ACC112 (cell line): ENCODE data around the gene TNFRSF18.
"Not testable (repeated sequence)": the region's sequence is repeated elsewhere in the genome, so short reads cannot be mapped to it uniquely, and the experiment has no call there.

ENCODE experiments used
- H2AFZ ChIP-seq: fragments of 200-600 bp; sonication (generic); one replicate; pipeline ENCODE4 v1.6.0; 2017; ENCODE audit warnings: antibody characterized with exemption, low read length; ENCODE audit not compliant: unreplicated experiment
- H3K27ac ChIP-seq: fragments of 200-600 bp; sonication (generic); 2 replicates; pipeline ENCODE4 v1.5.1; 2014; ENCODE audit warnings: low read depth, mild to moderate bottlenecking, antibody characterized with exemption, low read length, moderate library complexity
- H3K27me3 ChIP-seq: fragments of 200-600 bp; sonication (generic); 2 replicates; pipeline ENCODE4 v1.6.1; 2014; ENCODE audit warnings: mild to moderate bottlenecking, antibody characterized with exemption, low read length, moderate library complexity, mixed read lengths; ENCODE audit not compliant: insufficient read depth
- H3K36me3 ChIP-seq: fragments of 200-600 bp; sonication (generic); 2 replicates; pipeline ENCODE4 v1.6.1; 2016; ENCODE audit warnings: mild to moderate bottlenecking, antibody characterized with exemption, low read length, moderate library complexity, mixed read lengths; ENCODE audit not compliant: insufficient read depth
- H3K4me1 ChIP-seq: fragments of 200-600 bp; sonication (generic); one replicate; pipeline ENCODE4 v1.6.1; 2016; ENCODE audit warnings: low read length, mixed read lengths; ENCODE audit not compliant: insufficient read depth, unreplicated experiment, control insufficient read depth
- H3K4me3 ChIP-seq: fragments of 200-600 bp; sonication (generic); 2 replicates; pipeline ENCODE4 v1.5.1; 2014; ENCODE audit warnings: mild to moderate bottlenecking, low read depth, low read length
- H3K79me2 ChIP-seq: fragments of 200-600 bp; sonication (generic); one replicate; pipeline ENCODE4 v1.6.0; 2016; ENCODE audit warnings: low read length; ENCODE audit not compliant: control insufficient read depth, unreplicated experiment, insufficient read depth

TNFRSF18 gene

DNA sequence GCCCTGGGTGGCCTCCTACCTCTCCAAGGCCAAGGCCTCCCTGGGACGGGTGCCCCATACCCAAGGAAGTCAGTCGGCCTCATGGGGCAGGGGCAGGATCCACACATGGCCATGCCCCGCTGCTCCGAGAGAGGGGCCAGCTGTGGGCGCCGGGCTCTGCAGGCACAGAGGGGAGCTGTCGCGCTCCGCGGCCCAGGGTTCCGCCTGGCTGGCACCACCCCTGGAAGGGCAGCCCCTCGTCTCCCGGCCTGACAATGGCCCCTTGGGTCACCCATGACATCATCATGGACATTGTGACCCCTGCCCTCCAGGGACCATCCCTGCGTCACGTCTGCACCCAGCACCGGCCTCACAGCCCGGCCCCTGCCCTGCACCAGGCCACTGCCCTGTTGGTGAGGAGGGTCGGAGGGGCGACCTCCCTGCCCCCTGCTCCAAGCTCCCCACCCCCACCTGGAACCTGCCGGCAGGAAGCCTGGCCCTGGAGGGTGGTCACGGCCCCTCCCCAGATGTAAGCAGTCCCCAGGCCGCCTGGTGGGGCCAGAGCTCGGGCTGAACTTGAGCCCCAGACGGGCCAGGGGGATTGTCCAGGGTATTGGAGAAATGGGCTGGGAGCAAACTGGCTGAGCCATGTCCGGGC lies 26.9 kb downstream of the TNFRSF18 start:
- no peak overlapping the region for H3K4me3 ChIP-seq
- H3K36me3 ChIP-seq: no peaks in the 10 kb centered on the region
- no peak overlapping the region for H3K27ac ChIP-seq
- H2AFZ ChIP-seq: no peak overlapping the region
- H3K79me2 ChIP-seq: no peaks in the 10 kb centered on the region
- H3K4me1 ChIP-seq: no peaks in the 10 kb centered on the region
- H3K27me3 ChIP-seq: peaks cover 26% of the 10 kb centered on the region

DNA sequence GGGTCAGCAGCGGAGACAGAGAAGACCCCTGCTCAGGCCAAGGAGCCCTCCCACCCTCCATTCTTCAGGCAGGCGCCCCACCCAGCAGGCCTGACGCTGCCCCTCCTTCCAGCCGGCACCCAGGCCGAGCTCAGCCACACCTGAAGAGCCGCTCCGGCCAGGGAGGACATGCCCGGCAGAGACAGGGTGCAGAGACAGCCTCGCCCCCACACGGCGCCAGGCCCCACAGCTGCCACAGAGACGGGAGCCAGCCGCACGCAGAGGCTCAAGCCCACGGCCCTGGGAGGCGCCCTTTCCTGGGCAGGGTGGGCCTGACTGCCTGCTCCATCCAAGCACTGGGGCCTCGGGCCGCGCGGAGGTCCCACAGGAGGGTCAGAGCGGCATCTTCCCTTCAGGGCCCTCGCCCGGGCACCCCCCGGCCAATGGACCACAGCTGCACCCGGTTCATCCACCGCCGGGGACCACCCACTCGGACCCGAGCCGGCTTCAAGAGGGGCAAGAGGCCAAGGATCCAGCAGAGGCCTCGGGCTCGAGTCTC lies 27.5 kb downstream of the TNFRSF18 start:
- H3K36me3 ChIP-seq: no peaks in the 10 kb centered on the region
- no peak overlapping the region for H3K27ac ChIP-seq
- H2AFZ ChIP-seq: no peak overlapping the region
- no peaks in the 10 kb centered on the region for H3K79me2 ChIP-seq
- H3K4me3 ChIP-seq: no peak overlapping the region
- no peaks in the 10 kb centered on the region for H3K4me1 ChIP-seq
- peaks cover 32% of the 10 kb centered on the region for H3K27me3 ChIP-seq

DNA sequence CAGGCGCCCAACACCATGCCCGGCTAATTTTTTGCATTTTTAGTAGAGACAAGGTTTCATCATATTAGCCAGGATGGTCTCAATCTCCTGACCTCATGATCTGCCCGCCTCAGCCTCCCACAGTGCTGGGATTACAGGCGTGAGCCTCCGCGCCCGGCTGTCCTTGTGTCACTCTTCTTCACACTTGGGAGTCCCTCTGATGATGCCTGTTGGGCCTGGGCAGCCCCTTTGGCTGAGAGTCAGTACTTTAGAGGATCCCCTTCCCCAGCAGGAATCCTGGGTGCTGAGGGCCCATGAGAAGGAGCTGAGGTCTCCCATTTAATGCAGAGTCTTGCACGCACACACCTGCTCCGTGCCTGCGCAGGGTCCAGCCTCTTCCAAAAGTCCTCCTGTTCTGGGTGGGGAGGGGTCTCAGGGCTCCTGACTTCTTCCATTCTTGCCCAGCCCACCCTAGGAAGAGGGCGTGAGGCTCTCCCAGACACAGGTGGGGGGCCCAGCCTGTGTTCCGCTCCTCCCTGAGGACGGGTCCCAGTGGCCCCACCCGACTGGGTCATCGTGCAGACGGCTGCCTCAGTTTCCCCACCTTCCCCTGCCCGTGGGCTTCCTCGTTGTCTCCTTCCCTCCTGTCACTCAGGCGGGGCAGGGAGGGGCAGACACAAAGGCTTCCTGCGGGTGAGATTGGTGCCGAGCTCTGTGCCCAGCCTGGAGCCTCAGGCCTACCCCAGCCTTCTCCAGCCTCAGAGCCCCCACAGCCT lies 28.8 kb downstream of the TNFRSF18 start:
- H3K36me3 ChIP-seq: no peaks in the 10 kb centered on the region
- peaks cover 2% of the 10 kb centered on the region for H3K4me1 ChIP-seq
- no peak overlapping the region for H3K4me3 ChIP-seq
- no peak overlapping the region for H3K27ac ChIP-seq
- no peak overlapping the region for H2AFZ ChIP-seq
- no peaks in the 10 kb centered on the region for H3K79me2 ChIP-seq
- peaks cover 43% of the 10 kb centered on the region for H3K27me3 ChIP-seq

GRCh38 chr1:1176931-1177330 lies 29.5 kb downstream of the TNFRSF18 start:
- Histone ChIP-seq H3K27me3 (peaks cover 48% of the 10 kb centered on the region), H3K27ac (no peak overlapping the region), H3K4me3 (no peak overlapping the region), H2AFZ (no peak overlapping the region), H3K79me2 (no peaks in the 10 kb centered on the region), H3K36me3 (no peaks in the 10 kb centered on the region), H3K4me1 (peaks cover 2% of the 10 kb centered on the region)

DNA sequence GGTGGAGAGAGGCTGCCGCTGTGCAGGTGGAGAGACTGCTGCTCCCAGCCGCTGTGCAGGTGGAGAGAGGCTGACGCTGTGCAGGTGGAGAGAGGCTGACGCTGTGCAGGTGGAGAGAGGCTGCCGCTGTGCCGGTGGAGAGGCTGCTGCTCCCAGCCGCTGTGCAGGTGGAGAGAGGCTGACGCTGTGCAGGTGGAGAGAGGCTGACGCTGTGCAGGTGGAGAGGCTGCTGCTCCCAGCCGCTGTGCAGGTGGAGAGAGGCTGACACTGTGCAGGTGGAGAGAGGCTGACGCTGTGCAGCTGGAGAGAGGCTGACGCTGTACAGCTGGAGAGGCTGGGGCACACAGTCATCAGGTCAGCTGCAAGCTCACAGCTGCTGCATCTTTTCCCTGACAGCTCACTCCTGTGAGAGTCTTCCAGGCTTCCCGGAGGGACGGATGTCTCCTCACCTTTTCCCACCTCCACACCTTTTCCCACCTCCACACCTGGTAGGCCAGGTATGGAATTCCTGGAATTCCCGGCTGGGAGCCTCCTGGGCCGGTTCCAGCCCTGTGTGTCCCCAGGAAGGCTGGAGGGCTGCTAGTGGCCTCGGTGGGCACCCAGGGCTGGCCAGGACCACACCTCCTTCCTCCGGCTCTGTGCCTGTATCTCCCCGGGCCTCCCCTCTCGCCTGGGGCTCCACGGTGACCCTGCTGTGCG lies 30.2 kb downstream of the TNFRSF18 start:
- H3K27ac ChIP-seq, H3K4me1 ChIP-seq, H3K79me2 ChIP-seq, H3K36me3 ChIP-seq, H2AFZ ChIP-seq, H3K4me3 ChIP-seq: not testable (repeated sequence)
- H3K27me3 ChIP-seq: peaks cover 55% of the 10 kb centered on the region

GRCh38 chr1:1175221-1176062 lies 30.9 kb downstream of the TNFRSF18 start:
- Histone ChIP-seq H3K27ac (no peak overlapping the region), H3K79me2 (no peaks in the 10 kb centered on the region), H2AFZ (no peak overlapping the region), H3K4me3 (no peak overlapping the region), H3K36me3 (no peaks in the 10 kb centered on the region), H3K27me3 (peaks cover 63% of the 10 kb centered on the region), H3K4me1 (peaks cover 2% of the 10 kb centered on the region)

- no peak within 1 kb of the TSS for H2AFZ ChIP-seq
- H3K4me1 ChIP-seq: peaks cover 2% of the 10 kb centered on the region
- no peaks in the 10 kb centered on the region for H3K36me3 ChIP-seq
- H3K79me2 ChIP-seq: no peaks in the 10 kb centered on the region
- no peak within 1 kb of the TSS for H3K4me3 ChIP-seq
- H3K27me3 ChIP-seq: peaks cover 78% of the 10 kb centered on the region
- H3K27ac ChIP-seq: no peak within 1 kb of the TSS
Observed at GRCh38 chr1:1173793-1174415, 32.5 kb downstream of the TNFRSF18 start, which contains the start of gene TTLL10. Gene TTLL10, plus strand, starts transcription at chr1:1173880. Its CDS starts 5,336 bp downstream, at chr1:1179216.

- peaks cover 84% of the 10 kb centered on the region for H3K27me3 ChIP-seq
- no peak overlapping the region for H3K27ac ChIP-seq
- H3K79me2 ChIP-seq: no peaks in the 10 kb centered on the region
- no peak overlapping the region for H2AFZ ChIP-seq
- H3K36me3 ChIP-seq: no peaks in the 10 kb centered on the region
- no peak overlapping the region for H3K4me3 ChIP-seq
- H3K4me1 ChIP-seq: peaks cover 2% of the 10 kb centered on the region
Observed at GRCh38 chr1:1173061-1173792, 33.2 kb downstream of the TNFRSF18 start.

DNA sequence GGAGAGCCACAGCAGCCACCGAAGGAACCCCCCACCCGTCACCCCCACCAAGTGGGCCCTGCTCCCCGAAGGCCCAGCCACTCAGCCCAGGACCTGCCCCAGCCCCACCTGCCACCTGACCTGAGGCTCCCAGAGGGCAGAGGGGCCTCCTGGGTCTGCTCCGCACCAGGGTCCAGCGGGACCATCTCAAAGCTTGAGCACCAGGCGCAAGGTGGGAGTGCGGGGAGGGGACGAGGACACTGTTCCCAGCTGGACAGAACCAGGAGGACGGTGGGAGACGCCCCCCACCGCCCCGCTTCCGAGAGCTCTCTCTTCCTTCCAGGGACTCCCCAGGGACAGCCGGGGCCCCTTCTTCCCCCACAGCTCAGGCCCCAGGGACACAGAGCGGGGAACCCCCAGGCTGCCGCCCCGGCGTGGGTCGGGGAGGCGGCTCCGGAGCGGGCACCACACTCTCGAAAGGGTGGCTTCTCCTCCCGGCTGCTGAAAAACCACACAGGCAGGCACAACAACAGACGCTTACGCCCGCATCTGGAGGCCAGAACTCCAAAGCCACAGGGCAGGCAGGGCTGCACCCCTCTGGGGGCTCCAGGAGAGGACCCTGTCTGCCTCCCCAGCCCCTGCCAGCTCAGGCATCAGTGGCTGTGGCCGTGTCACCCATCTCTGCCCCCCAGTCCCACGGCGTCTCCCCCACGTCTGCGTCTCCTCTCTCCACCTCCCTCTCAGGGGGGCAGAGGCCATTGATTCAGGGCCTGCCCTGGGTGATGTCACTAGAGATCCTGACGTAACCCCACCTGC lies 34.6 kb downstream of the TNFRSF18 start:
- H3K27ac ChIP-seq: no peak overlapping the region
- H3K79me2 ChIP-seq: no peaks in the 10 kb centered on the region
- H3K4me3 ChIP-seq: no peak overlapping the region
- peaks cover 2% of the 10 kb centered on the region for H3K4me1 ChIP-seq
- no peaks in the 10 kb centered on the region for H3K36me3 ChIP-seq
- no peak overlapping the region for H2AFZ ChIP-seq
- peaks cover 74% of the 10 kb centered on the region for H3K27me3 ChIP-seq
